DND-41 (cell line): ENCODE data around the gene ABCD3.

Source experiments
- ATAC-seq: fragments of 200-7000 bp; cut with Tn5 transposase; 3 replicates; pipeline ENCODE4 v1.9.1; 2021; ENCODE audit warnings: low read depth; ENCODE audit not compliant: insufficient read depth
- DNase-seq: peaks from one replicate; pipeline ENCODE4 v3.0.0-alpha.2; 2020
- H2AFZ ChIP-seq: 2 replicates; pipeline ENCODE4 v1.6.0; 2012; ENCODE audit warnings: low read depth, low read length
- H3K27ac ChIP-seq: 2 replicates; pipeline ENCODE4 v1.5.1; 2012; ENCODE audit warnings: low read length, inconsistent platforms
- H3K27me3 ChIP-seq: fragments of 200-600 bp; sonication (generic); 2 replicates; pipeline ENCODE4 v1.6.0; 2012; ENCODE audit warnings: low read length, mild to moderate bottlenecking, inconsistent platforms; ENCODE audit not compliant: insufficient read depth, poor library complexity
- H3K36me3 ChIP-seq: 2 replicates; pipeline ENCODE4 v1.5.1; 2012; ENCODE audit warnings: low read length, inconsistent platforms; ENCODE audit not compliant: insufficient read depth
- H3K4me1 ChIP-seq: 2 replicates; pipeline ENCODE4 v1.5.1; 2012; ENCODE audit warnings: mild to moderate bottlenecking, low read length; ENCODE audit not compliant: insufficient read depth
- H3K4me2 ChIP-seq: 2 replicates; pipeline ENCODE4 v1.6.0; 2012; ENCODE audit warnings: mild to moderate bottlenecking, moderate library complexity, low read length, inconsistent platforms; ENCODE audit not compliant: insufficient read depth
- H3K4me3 ChIP-seq, 2 experiments: fragments of 200-600 bp in 1 of 2; shearing (Covaris generic) in 1 of 2; 2 replicates each; pipeline ENCODE4 v1.5.1; 2012 to 2016; ENCODE audit warnings: inconsistent platforms in 2 of 2, low read length in 2 of 2, mild to moderate bottlenecking in 2 of 2, low read depth in 1 of 2, moderate library complexity in 1 of 2
- H3K79me2 ChIP-seq: 2 replicates; pipeline ENCODE4 v1.6.0; 2012; ENCODE audit warnings: low read length, inconsistent platforms; ENCODE audit not compliant: insufficient read depth
- H3K9ac ChIP-seq: 2 replicates; pipeline ENCODE4 v1.6.0; 2012; ENCODE audit warnings: low read depth, mild to moderate bottlenecking, inconsistent platforms, low read length, moderate library complexity
- H3K9me3 ChIP-seq: 2 replicates; pipeline ENCODE4 v1.5.1; 2012; ENCODE audit warnings: low read length, moderate library complexity, mild to moderate bottlenecking, inconsistent platforms; ENCODE audit not compliant: insufficient read depth, severe bottlenecking
- H4K20me1 ChIP-seq: 2 replicates; pipeline ENCODE4 v1.6.0; 2012; ENCODE audit warnings: low read length; ENCODE audit not compliant: insufficient read depth
- CTCF ChIP-seq: IDR thresholded peaks from 2 replicates; pipeline ENCODE4 v1.5.1; 2012; ENCODE audit warnings: borderline replicate concordance, low read length, moderate library complexity, mild to moderate bottlenecking; ENCODE audit not compliant: poor library complexity, severe bottlenecking; ENCODE audit errors: extremely low read depth
- EZH2 ChIP-seq: IDR thresholded peaks from 3 replicates; pipeline ENCODE4 v1.6.1; 2012; ENCODE audit warnings: borderline replicate concordance, low read depth, mild to moderate bottlenecking, moderate library complexity, low read length, inconsistent platforms; ENCODE audit not compliant: severe bottlenecking

The ABCD3 gene

GRCh38 chr1:94399453-94399852 is 18.7 kb upstream of the ABCD3 start:
- no peak overlapping the region for H3K27ac ChIP-seq
- H3K27me3 ChIP-seq: no peaks in the 10 kb centered on the region
- no peak overlapping the region for H3K4me2 ChIP-seq
- H2AFZ ChIP-seq: 0 out of 2 replicates have a peak overlapping the region, but pooled peaks have one; percentile 25
- H3K36me3 ChIP-seq: no peaks in the 10 kb centered on the region
- no peaks in the 10 kb centered on the region for H3K79me2 ChIP-seq
- no peaks in the 10 kb centered on the region for H3K9me3 ChIP-seq
- no peak for DNase-seq
- no peak for ATAC-seq
- H3K4me3 ChIP-seq: no peak overlapping the region
- TF ChIP-seq CTCF (no peak), EZH2 (no peak)
- no peaks in the 10 kb centered on the region for H3K4me1 ChIP-seq
- no peak overlapping the region for H3K9ac ChIP-seq
- no peaks in the 10 kb centered on the region for H4K20me1 ChIP-seq

GRCh38 chr1:94401206-94401605 is 17.0 kb upstream of the ABCD3 start:
- Histone ChIP-seq H3K27me3 (no peaks in the 10 kb centered on the region), H3K4me2 (no peak overlapping the region), H2AFZ (no peak overlapping the region), H3K4me1 (no peaks in the 10 kb centered on the region), H3K9ac (no peak overlapping the region), H3K9me3 (no peaks in the 10 kb centered on the region), H3K36me3 (no peaks in the 10 kb centered on the region), H4K20me1 (no peaks in the 10 kb centered on the region), H3K4me3 (no peak overlapping the region), H3K79me2 (no peaks in the 10 kb centered on the region), H3K27ac (no peak overlapping the region)
- ATAC-seq (no peak), DNase-seq (no peak)
- TF ChIP-seq EZH2 (no peak), CTCF (no peak)

- Histone ChIP-seq H3K4me1 (no peaks in the 10 kb centered on the region), H3K4me3 (no peak overlapping the region), H3K79me2 (no peaks in the 10 kb centered on the region), H3K27ac (no peak overlapping the region), H4K20me1 (no peaks in the 10 kb centered on the region), H2AFZ (no peak overlapping the region), H3K36me3 (no peaks in the 10 kb centered on the region), H3K27me3 (no peaks in the 10 kb centered on the region), H3K9ac (no peak overlapping the region), H3K4me2 (no peak overlapping the region), H3K9me3 (no peaks in the 10 kb centered on the region)
- ATAC-seq (no peak), DNase-seq (no peak)
- TF ChIP-seq EZH2: no peak
- no peak for TF ChIP-seq CTCF
Measured at GRCh38 chr1:94406446-94406845, 11.7 kb upstream of the ABCD3 start.
